Peyer's patch (tissue), 4 donors: Measurements from ENCODE around the gene ZBED1. TPM values are rescaled to one million over a fixed set of nuclear protein-coding genes. Genes with fewer than 3 reads are reported as not detected.

Experiments used
- DNase-seq, 3 donors: peaks; one replicate each; pipeline ENCODE4 v3.0.0-alpha.2; 2017 to 2019
- H3K27ac ChIP-seq, 4 donors: fragments of 200-600 bp; sonication (generic); one replicate each; pipeline ENCODE4 v1.5.1; 2016 to 2019
- H3K27me3 ChIP-seq, 2 donors: fragments of 200-600 bp; sonication (generic); one replicate each; pipeline ENCODE4 v1.5.1; 2019
- H3K36me3 ChIP-seq, 3 donors: fragments of 200-600 bp; sonication (generic); one replicate each; pipeline ENCODE4 v1.5.1; 2016 to 2019
- H3K4me1 ChIP-seq, 4 donors: fragments of 200-600 bp; sonication (generic); one replicate each; pipeline ENCODE4 v1.5.1; 2016 to 2019
- H3K4me3 ChIP-seq, 4 donors: fragments of 200-600 bp; sonication (generic); 1 replicate in 3 of 4; 2 replicates in 1 of 4; pipeline ENCODE4 v1.5.1; 2016 to 2019; ENCODE audit warnings: mild to moderate bottlenecking in 1 of 4
- H3K9me3 ChIP-seq, 4 donors: fragments of 200-600 bp; sonication (generic); one replicate each; pipeline ENCODE4 v1.5.1; 2016 to 2019; ENCODE audit warnings: mild to moderate bottlenecking in 1 of 4
- POLR2A ChIP-seq, 2 donors: fragments of 450-650 bp; IDR thresholded peaks; one replicate each; pipeline ENCODE4 v1.5.1; 2017; ENCODE audit warnings: antibody characterized with exemption in 2 of 2, mild to moderate bottlenecking in 2 of 2, moderate library complexity in 2 of 2
- total RNA-seq, 4 donors: library from RNA; depleted of rRNA; stranded (reverse); fragments of >200 nt; gene quantifications; one replicate each; pipeline ENCODE4 v1.1.0, GENCODE V29; 2016
- TF ChIP-seq, protein P1 (sequence below), 6 experiments: fragments of 450-650 bp in 4 of 6; fragments of 200-600 bp in 2 of 6; sonication (generic) in 1 of 6; IDR thresholded peaks; one replicate each; pipeline ENCODE4 v1.5.1; 2017 to 2019; ENCODE audit warnings: antibody characterized with exemption in 6 of 6, mild to moderate bottlenecking in 3 of 6, moderate library complexity in 1 of 6

The ZBED1 gene
- total RNA-seq, 4 donors from 2014 or later = 48.7 to 71.4 (median 59.8) TPM

- no peak overlapping the region for H3K27ac ChIP-seq
- no peak for DNase-seq
- no peak overlapping the region for H3K4me3 ChIP-seq
- TF ChIP-seq, protein P1, sequence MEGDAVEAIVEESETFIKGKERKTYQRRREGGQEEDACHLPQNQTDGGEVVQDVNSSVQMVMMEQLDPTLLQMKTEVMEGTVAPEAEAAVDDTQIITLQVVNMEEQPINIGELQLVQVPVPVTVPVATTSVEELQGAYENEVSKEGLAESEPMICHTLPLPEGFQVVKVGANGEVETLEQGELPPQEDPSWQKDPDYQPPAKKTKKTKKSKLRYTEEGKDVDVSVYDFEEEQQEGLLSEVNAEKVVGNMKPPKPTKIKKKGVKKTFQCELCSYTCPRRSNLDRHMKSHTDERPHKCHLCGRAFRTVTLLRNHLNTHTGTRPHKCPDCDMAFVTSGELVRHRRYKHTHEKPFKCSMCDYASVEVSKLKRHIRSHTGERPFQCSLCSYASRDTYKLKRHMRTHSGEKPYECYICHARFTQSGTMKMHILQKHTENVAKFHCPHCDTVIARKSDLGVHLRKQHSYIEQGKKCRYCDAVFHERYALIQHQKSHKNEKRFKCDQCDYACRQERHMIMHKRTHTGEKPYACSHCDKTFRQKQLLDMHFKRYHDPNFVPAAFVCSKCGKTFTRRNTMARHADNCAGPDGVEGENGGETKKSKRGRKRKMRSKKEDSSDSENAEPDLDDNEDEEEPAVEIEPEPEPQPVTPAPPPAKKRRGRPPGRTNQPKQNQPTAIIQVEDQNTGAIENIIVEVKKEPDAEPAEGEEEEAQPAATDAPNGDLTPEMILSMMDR (IDR thresholded peaks at IDR 0.05) = no peak
- no peak for TF ChIP-seq POLR2A (IDR thresholded peaks at IDR 0.05)
- H3K9me3 ChIP-seq = no peaks in the 10 kb centered on the region
- H3K4me1 ChIP-seq = no peaks in the 10 kb centered on the region
- H3K27me3 ChIP-seq = no peaks in the 10 kb centered on the region
- no peaks in the 10 kb centered on the region for H3K36me3 ChIP-seq
Observed at GRCh38 chrX:2441466-2441865, 59.3 kb downstream of the ZBED1 start.

GRCh38 chrX:2439613-2440012, 61.2 kb downstream of the ZBED1 start:
- no peaks in the 10 kb centered on the region for H3K27me3 ChIP-seq
- no peak overlapping the region for H3K4me3 ChIP-seq
- TF ChIP-seq, protein P1 (IDR thresholded peaks at IDR 0.05) = no peak
- no peak for TF ChIP-seq POLR2A (IDR thresholded peaks at IDR 0.05)
- no peaks in the 10 kb centered on the region for H3K36me3 ChIP-seq
- H3K4me1 ChIP-seq = no peaks in the 10 kb centered on the region
- DNase-seq = no peak
- no peaks in the 10 kb centered on the region for H3K9me3 ChIP-seq
- H3K27ac ChIP-seq = no peak overlapping the region

Other genes starting within 250 kb of the ZBED1 start
- gene DHRSX, start within 50 bp of the ZBED1 start, total RNA-seq = 10 to 100 TPM; 21.5 to 55.4 (median 40.4) TPM
- gene CD99, start 190.3 kb upstream of the ZBED1 start, total RNA-seq = 100 to 1,000 TPM; 129 to 209 (median 175) TPM